ENCODE results near the gene CENPS.
"Not testable (repeated sequence)": the region's sequence is repeated elsewhere in the genome, so short reads cannot be mapped to it uniquely, and the experiment has no call there.

Gene CENPS

GRCh38 chr1:10451287-10451686 lies 21.1 kb downstream of the CENPS start:
- DNase-seq (ENCODE audit: low spot score): no peak

- no peak for DNase-seq (ENCODE audit: low spot score)
Measured at GRCh38 chr1:10456048-10456447, 25.8 kb downstream of the CENPS start.

- DNase-seq (ENCODE audit: low spot score): no peak
Measured at GRCh38 chr1:10456661-10457060, 26.4 kb downstream of the CENPS start.

GRCh38 chr1:10457462-10457861 lies 27.2 kb downstream of the CENPS start:
- DNase-seq (ENCODE audit: low spot score): not testable (repeated sequence)

- DNase-seq (ENCODE audit: low spot score): no peak
Measured at GRCh38 chr1:10457875-10458274, 27.6 kb downstream of the CENPS start.

GRCh38 chr1:10459184-10459583 lies 29.0 kb downstream of the CENPS start:
- DNase-seq (ENCODE audit: low spot score): peak; percentile 37

GRCh38 chr1:10467078-10467477 lies 36.8 kb downstream of the CENPS start:
- no peak for DNase-seq (ENCODE audit: low spot score)

GRCh38 chr1:10470043-10470442 lies 39.8 kb downstream of the CENPS start:
- DNase-seq (ENCODE audit: low spot score): no peak

- no peak for DNase-seq (ENCODE audit: low spot score)
Measured at GRCh38 chr1:10471411-10472219, 41.4 kb downstream of the CENPS start.

- DNase-seq (ENCODE audit: low spot score): peak; percentile 87
Measured at GRCh38 chr1:10472220-10473144, 42.2 kb downstream of the CENPS start, which contains the start of gene DFFA. Gene DFFA (minus strand): TSS chr1:10472529. CDS start chr1:10472458, 71 bp downstream.

- DNase-seq (ENCODE audit: low spot score): no peak
Measured at GRCh38 chr1:10473145-10473765, 43.0 kb downstream of the CENPS start.

GRCh38 chr1:10474309-10474612 lies 44.0 kb downstream of the CENPS start:
- DNase-seq (ENCODE audit: low spot score): not testable (repeated sequence)

GRCh38 chr1:10474613-10475507 lies 44.6 kb downstream of the CENPS start, which contains the start of gene PEX14:
Gene PEX14 (plus strand): TSS chr1:10474950. CDS start chr1:10474967, 17 bp downstream.
- peak; percentile 89 for DNase-seq (ENCODE audit: low spot score)

- DNase-seq (ENCODE audit: low spot score): no peak
Measured at GRCh38 chr1:10475510-10475909, 45.3 kb downstream of the CENPS start.

GRCh38 chr1:10479296-10479695 lies 49.1 kb downstream of the CENPS start:
- DNase-seq (ENCODE audit: low spot score): no peak

GRCh38 chr1:10480614-10481013 lies 50.4 kb downstream of the CENPS start:
- DNase-seq (ENCODE audit: low spot score): no peak

GRCh38 chr1:10484521-10484920 lies 54.3 kb downstream of the CENPS start:
- DNase-seq (ENCODE audit: low spot score): no peak

- no peak for DNase-seq (ENCODE audit: low spot score)
Measured at GRCh38 chr1:10489291-10490055, 59.2 kb downstream of the CENPS start.

GRCh38 chr1:10490286-10490970 lies 60.2 kb downstream of the CENPS start:
- DNase-seq (ENCODE audit: low spot score): no peak

All from HuH-7 (cell line).